Measurements from ENCODE around the gene CIBAR2. TPM values are rescaled to one million over a fixed set of nuclear protein-coding genes. Genes with fewer than 3 reads are reported as not detected.
A peak's percentile ranks its signal among the peaks of the same experiment; 100 is the strongest.

CIBAR2 gene
- total and polyA plus RNA-seq, 2 experiments from 2014 or later = not detected

GRCh38 chr16:85149776-85150175 is 37.5 kb upstream of the CIBAR2 start:
- no peaks in the 10 kb centered on the region for H3K36me3 ChIP-seq (ENCODE audit: low read depth)
- DNase-seq = no peak
- 74 to 75% methylated on average over 14 of the region's 14 CpGs for WGBS, 2 experiments (ENCODE audit: low coverage in 1 of 2, low lambda C conversion rate in 2 of 2, missing lambda C conversion rate in 2 of 2)

DNA sequence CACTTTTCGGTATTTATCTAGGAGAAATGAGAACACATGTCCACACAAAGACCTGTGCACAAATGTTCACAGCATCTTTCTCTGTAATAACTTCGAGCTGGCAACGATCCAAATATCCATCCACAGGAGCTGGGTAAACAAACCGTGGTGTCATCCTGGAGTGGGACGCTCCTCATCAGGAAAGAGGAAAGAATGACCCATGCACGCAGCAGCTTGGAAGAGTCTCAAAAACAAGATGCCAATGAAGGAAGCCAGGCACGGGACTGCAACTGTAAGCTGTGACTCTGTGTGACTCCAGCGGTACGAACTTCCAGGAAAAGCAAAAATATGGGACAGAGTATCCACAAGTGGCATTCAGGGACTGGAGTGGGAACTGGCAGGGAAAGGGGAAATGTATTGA is 36.7 kb upstream of the CIBAR2 start:
- H3K4me2 ChIP-seq (ENCODE audit: unreplicated experiment) = no peak overlapping the region
- H3F3A ChIP-seq (ENCODE audit: insufficient read depth) = no peaks in the 10 kb centered on the region
- peak; percentile 84 for DNase-seq
- H3K27me3 ChIP-seq (replicated peaks; ENCODE audit: insufficient read depth) = no peaks in the 10 kb centered on the region
- H3K9me3 ChIP-seq (ENCODE audit: low read depth) = no peaks in the 10 kb centered on the region
- H3K36me3 ChIP-seq (ENCODE audit: low read depth) = no peaks in the 10 kb centered on the region
- H3K9ac ChIP-seq = no peak overlapping the region
- no peak overlapping the region for H3K4me3 ChIP-seq
- H3K9me2 ChIP-seq (ENCODE audit: insufficient read depth) = no peaks in the 10 kb centered on the region
- H4K20me1 ChIP-seq (ENCODE audit: insufficient read depth) = no peaks in the 10 kb centered on the region
- no peaks in the 10 kb centered on the region for H3K79me2 ChIP-seq (ENCODE audit: insufficient read depth)
- TF ChIP-seq EZH2phosphoT487 (IDR thresholded peaks at IDR 0.05; ENCODE audit: insufficient read depth, low read depth) (no peak), EZH2 (IDR thresholded peaks at IDR 0.05; ENCODE audit: insufficient read depth, poor library complexity, severe bottlenecking) (no peak)
- peaks cover 10% of the 10 kb centered on the region for H3K4me1 ChIP-seq (ENCODE audit: insufficient read depth)
- in situ Hi-C loops (cut with MboI) = no loop called here
- WGBS, 2 experiments (ENCODE audit: low coverage in 1 of 2, low lambda C conversion rate in 2 of 2, missing lambda C conversion rate in 2 of 2) = 10 to 12% methylated on average over 9 of the region's 9 CpGs
- no peak overlapping the region for H2AFZ ChIP-seq
- H3K27ac ChIP-seq = no peak overlapping the region

More at GRCh38 chr16:85149776-85150175, 37.5 kb upstream of the CIBAR2 start:
- no peaks in the 10 kb centered on the region for H3K9me2 ChIP-seq (ENCODE audit: insufficient read depth)
- H3F3A ChIP-seq (ENCODE audit: insufficient read depth) = no peaks in the 10 kb centered on the region
- H2AFZ ChIP-seq = no peak overlapping the region
- peaks cover 10% of the 10 kb centered on the region for H3K4me1 ChIP-seq (ENCODE audit: insufficient read depth)
- no peak overlapping the region for H3K9ac ChIP-seq
- in situ Hi-C loops (cut with MboI) = no loop called here
- H3K79me2 ChIP-seq (ENCODE audit: insufficient read depth) = no peaks in the 10 kb centered on the region
- no peak overlapping the region for H3K4me3 ChIP-seq
- no peaks in the 10 kb centered on the region for H3K27me3 ChIP-seq (replicated peaks; ENCODE audit: insufficient read depth)
- TF ChIP-seq EZH2phosphoT487 (IDR thresholded peaks at IDR 0.05; ENCODE audit: insufficient read depth, low read depth) = no peak
- TF ChIP-seq EZH2 (IDR thresholded peaks at IDR 0.05; ENCODE audit: insufficient read depth, poor library complexity, severe bottlenecking) = no peak
- no peak overlapping the region for H3K4me2 ChIP-seq (ENCODE audit: unreplicated experiment)
- H3K27ac ChIP-seq = no peak overlapping the region
- H4K20me1 ChIP-seq (ENCODE audit: insufficient read depth) = no peaks in the 10 kb centered on the region
- no peaks in the 10 kb centered on the region for H3K9me3 ChIP-seq (ENCODE audit: low read depth)

- H3K4me3 ChIP-seq = no peak overlapping the region
- H3K9me3 ChIP-seq (ENCODE audit: low read depth) = no peaks in the 10 kb centered on the region
- H3K9ac ChIP-seq = no peak overlapping the region
- DNase-seq = no peak
- no peaks in the 10 kb centered on the region for H3K36me3 ChIP-seq (ENCODE audit: low read depth)
- no peak overlapping the region for H2AFZ ChIP-seq
- no peaks in the 10 kb centered on the region for H3K9me2 ChIP-seq (ENCODE audit: insufficient read depth)
- no peak overlapping the region for H3K27ac ChIP-seq
- no peaks in the 10 kb centered on the region for H3K27me3 ChIP-seq (replicated peaks; ENCODE audit: insufficient read depth)
- no peaks in the 10 kb centered on the region for H4K20me1 ChIP-seq (ENCODE audit: insufficient read depth)
- TF ChIP-seq EZH2phosphoT487 (IDR thresholded peaks at IDR 0.05; ENCODE audit: insufficient read depth, low read depth) (no peak), EZH2 (IDR thresholded peaks at IDR 0.05; ENCODE audit: insufficient read depth, poor library complexity, severe bottlenecking) (no peak)
- in situ Hi-C loops (cut with MboI) = no loop called here
- 83 to 88% methylated on average over 27 of the region's 27 CpGs for WGBS, 2 experiments (ENCODE audit: low coverage in 1 of 2, low lambda C conversion rate in 2 of 2, missing lambda C conversion rate in 2 of 2)
- no peak overlapping the region for H3K4me2 ChIP-seq (ENCODE audit: unreplicated experiment)
- no peaks in the 10 kb centered on the region for H3K79me2 ChIP-seq (ENCODE audit: insufficient read depth)
- no peaks in the 10 kb centered on the region for H3F3A ChIP-seq (ENCODE audit: insufficient read depth)
- H3K4me1 ChIP-seq (ENCODE audit: insufficient read depth) = peaks cover 10% of the 10 kb centered on the region
These were observed 34.8 kb upstream of the CIBAR2 start for GRCh38 chr16:85146922-85147651.

- H3F3A ChIP-seq (ENCODE audit: insufficient read depth) = no peaks in the 10 kb centered on the region
- no peaks in the 10 kb centered on the region for H3K79me2 ChIP-seq (ENCODE audit: insufficient read depth)
- no peak for TF ChIP-seq EZH2 (IDR thresholded peaks at IDR 0.05; ENCODE audit: insufficient read depth, poor library complexity, severe bottlenecking)
- TF ChIP-seq EZH2phosphoT487 (IDR thresholded peaks at IDR 0.05; ENCODE audit: insufficient read depth, low read depth) = no peak
- 85 to 92% methylated on average over 4 of the region's 4 CpGs for WGBS, 2 experiments (ENCODE audit: low coverage in 1 of 2, low lambda C conversion rate in 2 of 2, missing lambda C conversion rate in 2 of 2)
- no peak overlapping the region for H3K9ac ChIP-seq
- no peak overlapping the region for H3K27ac ChIP-seq
- H3K4me3 ChIP-seq = no peak overlapping the region
- no peak for DNase-seq
- no peaks in the 10 kb centered on the region for H3K36me3 ChIP-seq (ENCODE audit: low read depth)
- no peak overlapping the region for H2AFZ ChIP-seq
- in situ Hi-C loops (cut with MboI) = no loop called here
- no peaks in the 10 kb centered on the region for H4K20me1 ChIP-seq (ENCODE audit: insufficient read depth)
- H3K27me3 ChIP-seq (replicated peaks; ENCODE audit: insufficient read depth) = no peaks in the 10 kb centered on the region
- H3K4me2 ChIP-seq (ENCODE audit: unreplicated experiment) = no peak overlapping the region
- H3K4me1 ChIP-seq (ENCODE audit: insufficient read depth) = peaks cover 4% of the 10 kb centered on the region
- H3K9me2 ChIP-seq (ENCODE audit: insufficient read depth) = no peaks in the 10 kb centered on the region
- no peaks in the 10 kb centered on the region for H3K9me3 ChIP-seq (ENCODE audit: low read depth)
These were observed 34.2 kb upstream of the CIBAR2 start for GRCh38 chr16:85146532-85146797.
